Brain pericyte (primary cell): ENCODE results near the gene SF3B1.
"Not testable (repeated sequence)": the region's sequence is repeated elsewhere in the genome, so short reads cannot be mapped to it uniquely, and the experiment has no call there.

Experiments
- DNase-seq: peaks from one replicate; pipeline ENCODE4 v3.0.0-alpha.2; 2012; ENCODE audit warnings: low read depth, low spot score

SF3B1 gene

DNA sequence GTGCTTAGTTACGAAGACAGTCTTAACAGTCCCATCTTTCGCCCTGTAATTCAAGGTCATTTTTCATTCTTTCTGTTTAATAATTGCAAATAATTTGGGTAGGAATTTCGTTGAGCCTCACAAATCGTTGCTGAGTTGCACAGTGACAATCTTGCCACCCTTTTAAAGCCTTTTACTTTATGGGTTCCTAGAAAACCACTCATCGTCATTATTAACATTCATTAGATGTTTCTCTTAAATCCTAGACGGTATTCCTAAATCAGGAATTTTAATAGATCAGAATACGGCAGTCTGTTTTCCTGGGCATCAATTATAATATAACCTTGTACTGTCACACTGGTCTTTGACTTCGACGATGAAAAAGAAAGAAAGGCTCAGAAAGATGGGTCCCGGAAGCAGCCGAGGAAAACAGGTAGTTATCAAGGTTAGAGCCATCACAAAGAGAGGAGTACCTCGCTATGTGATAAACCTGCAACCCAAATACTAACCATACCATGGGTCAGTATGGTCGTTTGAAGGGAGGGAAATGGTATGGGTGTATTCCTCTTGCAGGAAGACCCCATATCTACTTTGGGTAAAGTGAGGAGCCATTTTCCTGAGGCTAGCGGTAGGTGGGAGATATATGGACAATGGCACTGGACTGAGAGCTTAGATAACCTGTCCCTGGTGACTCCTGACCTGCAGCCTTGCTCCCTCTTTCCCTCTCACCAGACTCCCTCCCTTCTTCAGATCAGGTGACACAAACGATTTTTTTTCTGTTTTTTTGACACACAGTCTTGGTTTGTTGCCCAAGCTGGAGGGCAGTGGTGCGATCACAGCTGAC lies 981 bp upstream of the SF3B1 start:
- DNase-seq = no peak

- DNase-seq = no peak
Measured at GRCh38 chr2:197433780-197434438, 919 bp downstream of the SF3B1 start.

DNA sequence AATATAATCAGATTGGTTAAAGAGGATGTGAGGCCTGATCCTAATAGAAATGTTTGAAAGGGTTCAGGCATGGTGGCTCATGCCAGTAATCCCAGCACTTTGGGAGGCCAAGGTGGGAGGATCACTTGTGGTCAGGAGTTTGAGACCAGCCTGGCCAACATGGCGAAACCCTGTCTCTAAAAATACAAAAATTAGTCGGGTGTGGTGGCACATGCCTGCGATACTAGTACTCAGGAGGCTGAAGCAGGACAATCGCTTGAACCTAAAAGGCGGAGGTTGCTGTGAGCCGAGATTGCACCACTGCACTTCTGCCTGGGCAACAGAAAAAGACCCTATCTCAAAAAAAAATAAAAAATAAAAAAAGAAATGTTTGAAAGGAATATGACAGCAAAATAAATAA lies 2.3 kb downstream of the SF3B1 start:
- not testable (repeated sequence) for DNase-seq

DNA sequence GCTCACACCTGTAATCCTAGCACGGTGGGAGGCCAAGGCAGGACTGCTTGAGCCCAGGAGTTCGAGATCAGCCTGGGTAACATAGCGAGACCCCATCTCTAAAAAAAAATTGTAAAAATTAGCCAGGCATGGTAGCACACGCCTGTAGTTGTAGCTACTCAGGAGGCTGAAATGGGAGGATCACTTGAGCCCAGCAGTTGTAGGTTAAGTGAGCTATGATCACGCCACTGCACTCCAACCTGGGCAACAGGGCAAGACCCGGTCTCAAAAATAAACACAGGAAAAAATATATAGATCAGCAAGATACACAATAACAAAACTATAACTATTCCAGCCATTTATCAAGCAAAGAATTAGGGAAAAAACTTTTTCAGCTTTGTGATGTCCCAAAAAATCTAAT lies 3.0 kb downstream of the SF3B1 start:
- DNase-seq = no peak

GRCh38 chr2:197427986-197428385 lies 6.8 kb downstream of the SF3B1 start:
- DNase-seq = no peak

GRCh38 chr2:197426723-197427603 lies 7.9 kb downstream of the SF3B1 start:
- DNase-seq = no peak

GRCh38 chr2:197425550-197425949 lies 9.3 kb downstream of the SF3B1 start:
- DNase-seq = no peak

DNA sequence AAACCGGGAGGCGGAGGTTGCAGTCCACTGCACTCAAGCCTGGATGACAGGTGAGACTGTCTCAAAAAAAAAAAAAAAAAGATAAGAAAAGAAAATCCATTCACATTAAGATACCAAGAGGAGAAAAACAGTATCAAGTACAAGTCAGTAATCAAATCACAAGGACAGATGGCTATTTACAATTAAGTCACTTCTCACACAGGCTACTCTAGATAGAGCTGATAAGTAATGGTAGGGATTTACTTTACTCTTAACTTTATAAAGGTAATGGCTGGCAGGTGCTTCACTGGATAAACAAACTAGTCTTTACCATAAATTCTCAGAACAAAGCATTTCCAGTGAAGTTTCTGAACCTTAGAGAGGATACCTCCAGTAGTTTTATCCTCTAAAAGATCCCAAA lies 11.5 kb downstream of the SF3B1 start:
- no peak for DNase-seq

DNA sequence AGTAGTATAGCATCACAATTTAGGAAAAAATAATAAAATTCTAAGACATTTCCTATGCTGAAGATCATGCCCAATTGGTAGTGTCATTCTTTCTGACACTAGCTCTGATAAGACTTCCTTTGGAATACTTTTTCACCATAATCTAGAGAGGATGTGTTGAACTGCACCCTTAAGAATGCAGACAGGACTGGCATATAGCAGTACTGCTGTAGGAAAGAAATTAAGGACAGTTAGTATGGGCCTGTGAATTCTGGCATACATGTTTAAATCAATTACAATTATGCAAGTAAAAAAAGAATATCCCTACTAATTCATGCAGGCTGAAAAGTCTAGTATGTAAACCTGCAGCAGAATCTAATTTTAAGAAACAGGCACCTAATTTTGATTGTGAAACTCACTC lies 15.4 kb downstream of the SF3B1 start:
- no peak for DNase-seq

DNA sequence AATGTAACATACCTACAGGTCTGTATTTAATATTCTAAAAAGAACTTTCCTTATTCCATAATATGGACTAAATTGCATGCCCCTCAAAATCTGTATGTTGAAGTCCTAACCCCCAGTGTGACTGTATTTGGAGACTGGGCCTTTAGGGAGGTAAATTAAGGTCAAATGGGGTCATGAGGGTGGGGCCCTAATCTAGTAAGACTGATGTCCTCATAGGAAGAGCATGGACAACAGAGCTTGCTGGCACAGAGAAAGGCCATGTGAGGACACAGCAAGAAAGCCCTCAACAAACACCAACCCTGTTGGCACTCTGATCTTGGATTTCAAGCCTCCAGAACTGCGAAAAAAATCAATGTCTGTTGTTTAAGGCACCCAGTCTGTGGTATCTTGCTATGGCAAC lies 18.6 kb downstream of the SF3B1 start:
- no peak for DNase-seq

GRCh38 chr2:197414515-197414914 lies 20.3 kb downstream of the SF3B1 start:
- no peak for DNase-seq

- no peak for DNase-seq
Measured at GRCh38 chr2:197414039-197414438, 20.8 kb downstream of the SF3B1 start.

DNA sequence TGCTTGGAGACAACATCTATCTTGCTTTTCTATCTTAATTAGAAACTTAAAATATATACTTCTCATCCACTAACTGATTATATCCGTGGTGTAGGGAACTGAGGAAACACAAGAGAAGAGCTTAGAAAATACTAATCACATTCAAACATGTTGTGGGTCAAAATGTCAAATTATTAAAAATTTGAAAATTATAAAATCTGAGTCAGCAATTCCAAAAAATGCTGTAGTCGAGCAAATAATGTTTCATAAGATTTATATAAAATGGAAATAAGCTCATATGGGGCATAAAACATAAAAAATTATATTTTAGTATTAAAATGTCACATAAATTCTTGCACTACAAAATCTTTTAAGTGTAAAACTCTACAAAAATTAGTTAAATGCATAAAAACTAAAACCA lies 29.2 kb downstream of the SF3B1 start:
- no peak for DNase-seq

DNA sequence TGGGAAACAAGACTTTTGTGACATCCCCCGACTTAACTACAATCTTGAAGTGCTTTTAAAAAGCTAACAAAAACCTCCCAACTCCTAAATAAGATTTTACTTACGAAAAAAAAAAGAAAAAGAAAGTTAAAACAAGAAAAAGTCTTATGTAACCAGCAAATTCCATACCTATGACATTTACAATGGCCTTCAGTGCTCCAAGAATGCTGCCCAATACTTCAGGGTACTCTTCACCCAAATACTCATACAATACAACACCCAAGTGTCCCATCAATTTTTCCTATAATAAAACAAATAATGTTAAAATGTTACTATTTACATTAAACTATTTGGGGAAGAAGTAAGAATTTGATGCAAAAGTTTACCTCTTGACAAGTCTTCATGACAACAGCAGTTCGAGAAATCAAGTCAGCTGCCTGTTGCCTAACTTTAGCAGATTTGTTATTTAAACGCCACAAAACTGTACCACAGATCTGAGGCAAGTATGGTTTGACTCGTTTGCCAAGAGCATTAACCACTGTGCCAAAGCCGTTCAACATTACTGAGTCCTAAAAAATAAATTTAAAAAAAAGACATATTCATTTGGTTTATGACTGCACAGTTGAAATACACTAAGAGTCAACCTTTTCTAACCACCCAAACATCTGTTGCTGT lies 34.8 kb downstream of the SF3B1 start:
- DNase-seq = no peak

DNA sequence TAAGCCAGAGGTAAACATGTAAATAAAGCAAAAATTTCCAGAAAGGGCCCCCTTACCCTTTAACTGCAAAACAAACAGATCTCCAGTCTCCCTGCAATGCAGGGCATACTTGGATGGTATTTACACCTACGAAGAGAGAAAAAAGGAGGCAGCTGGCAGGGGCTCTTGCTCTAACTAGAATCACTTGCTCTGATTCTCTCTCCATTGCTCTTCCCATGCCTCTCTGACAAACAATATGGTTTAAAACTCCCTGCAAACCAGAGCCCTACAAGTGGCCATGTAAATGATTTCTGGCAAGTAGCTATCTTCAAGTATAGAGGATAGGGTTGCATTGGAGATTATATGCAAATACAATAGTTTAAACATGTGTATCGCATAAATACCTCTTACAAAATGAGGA lies 35.9 kb downstream of the SF3B1 start:
- no peak for DNase-seq

DNA sequence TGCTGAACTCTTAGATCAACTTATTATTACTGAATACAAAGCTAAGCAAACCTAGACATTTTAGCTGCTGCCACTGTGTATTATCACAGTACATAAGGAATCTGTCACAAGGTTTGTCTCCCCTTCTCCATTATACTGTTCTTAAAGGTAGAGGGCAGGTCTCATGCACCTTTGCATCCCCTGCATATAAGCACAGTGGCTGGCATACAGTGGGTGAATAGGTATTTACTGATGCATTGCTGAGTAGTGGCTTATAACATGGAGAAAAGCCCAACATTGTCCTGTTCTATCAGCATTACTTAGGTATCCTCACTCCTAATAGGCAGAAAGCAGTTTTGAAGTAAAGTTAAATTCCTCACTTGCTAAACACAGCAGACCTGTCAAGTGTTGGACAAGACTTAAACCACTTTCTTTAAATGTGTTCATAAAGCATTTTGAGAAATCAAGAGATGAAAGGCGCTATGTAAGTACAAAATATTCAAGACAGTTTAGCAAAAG lies 43.6 kb downstream of the SF3B1 start:
- DNase-seq = no peak

DNA sequence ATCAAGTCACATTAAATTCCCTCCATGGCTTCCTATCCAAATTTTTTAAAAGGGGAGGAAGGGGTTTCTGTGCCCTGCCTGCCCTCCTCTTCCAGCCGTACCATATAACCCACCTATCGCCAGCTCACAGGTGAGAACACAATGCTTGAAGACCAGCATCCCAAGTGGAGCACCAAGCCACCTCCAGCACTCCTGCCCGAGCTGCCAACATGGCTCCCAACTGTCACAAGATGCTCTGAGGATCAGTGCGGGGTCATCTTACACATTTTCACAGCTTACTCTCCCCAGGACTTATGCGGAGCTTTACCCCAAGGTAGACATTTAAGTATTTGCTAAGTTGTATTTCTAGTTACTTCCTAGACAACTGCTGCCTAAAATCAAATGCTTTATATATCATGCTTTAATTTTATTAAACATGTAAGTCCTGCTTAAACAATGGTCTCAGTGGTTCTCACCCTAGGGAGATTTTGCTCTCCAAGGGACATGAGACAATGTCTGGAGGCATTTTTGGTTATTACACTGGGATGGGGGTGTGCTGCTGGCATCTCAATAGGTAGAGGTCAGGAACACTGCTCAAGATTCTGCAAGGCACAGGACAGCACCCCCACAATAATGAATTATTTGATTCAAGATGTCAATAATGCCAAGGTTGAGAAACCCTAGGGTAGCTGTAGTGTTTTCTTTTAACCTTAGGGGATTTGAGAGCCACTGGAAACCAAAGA lies 45.8 kb downstream of the SF3B1 start:
- DNase-seq = no peak

DNA sequence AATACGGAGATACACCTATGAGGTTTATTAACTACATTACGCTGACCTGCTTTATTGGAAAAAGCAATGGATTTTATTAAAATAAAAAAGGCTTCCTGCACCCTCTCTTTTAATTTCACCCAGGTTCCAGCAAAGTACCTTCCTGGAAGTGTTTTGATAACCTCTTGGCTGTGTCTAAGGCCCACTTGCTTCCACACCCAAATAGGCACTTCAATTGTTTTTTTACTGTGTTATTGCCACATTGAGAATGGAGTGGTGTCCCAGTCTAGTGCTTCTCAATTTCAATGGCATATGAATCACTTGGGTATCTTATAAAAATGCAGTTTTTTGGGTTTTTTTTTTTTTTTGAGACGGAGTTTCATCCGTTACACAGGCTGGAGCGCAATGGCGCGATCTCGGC lies 47.6 kb downstream of the SF3B1 start:
- no peak for DNase-seq

DNA sequence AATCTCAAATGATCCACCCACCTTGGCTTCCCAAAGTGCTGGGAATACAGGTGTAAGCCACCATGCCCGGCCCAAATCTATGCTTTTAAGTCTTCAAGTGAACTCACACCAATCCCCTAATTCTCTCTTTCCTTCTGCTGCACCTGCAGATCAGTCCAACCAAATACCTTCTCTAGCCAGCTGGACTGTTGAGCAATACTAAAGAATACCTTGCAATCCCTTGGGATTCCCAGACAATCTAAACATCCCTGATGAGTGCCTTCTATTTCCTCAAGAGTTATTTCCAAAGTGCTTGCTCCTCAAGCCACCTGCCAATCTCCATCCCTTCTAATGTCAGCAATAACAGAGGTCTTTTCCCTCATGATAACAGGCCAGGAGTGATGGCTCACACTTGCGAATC lies 48.6 kb downstream of the SF3B1 start:
- DNase-seq = no peak

GRCh38 chr2:197383825-197384224 lies 51.0 kb downstream of the SF3B1 start:
- DNase-seq = no peak

- DNase-seq = no peak
Measured at GRCh38 chr2:197381641-197382040, 53.2 kb downstream of the SF3B1 start.
